Retinal pigment epithelial cell (primary cell): ENCODE data around the gene NR4A2.

Source experiments
- DNase-seq: peaks from one replicate; pipeline ENCODE4 v3.0.0-alpha.2; 2010; ENCODE audit warnings: low read depth
- H3K4me3 ChIP-seq: 2 replicates; pipeline ENCODE4 v1.5.1; 2011; ENCODE audit warnings: mild to moderate bottlenecking, low read length, control low read depth, moderate library complexity
- CTCF ChIP-seq: conservative IDR thresholded peaks from 2 replicates; pipeline ENCODE4 v1.5.1; 2011; ENCODE audit warnings: low read depth, low read length, control low read depth, inconsistent platforms

NR4A2 gene

GRCh38 chr2:156320486-156321098 is 11.9 kb downstream of the NR4A2 start:
- peak overlapping the region; percentile 48 for H3K4me3 ChIP-seq
- DNase-seq = no peak
- no peak for TF ChIP-seq CTCF

- TF ChIP-seq CTCF = peak; percentile 16
- peak overlapping the region; percentile 48 for H3K4me3 ChIP-seq
- no peak for DNase-seq
These were observed 12.6 kb downstream of the NR4A2 start for GRCh38 chr2:156319811-156320485.

DNA sequence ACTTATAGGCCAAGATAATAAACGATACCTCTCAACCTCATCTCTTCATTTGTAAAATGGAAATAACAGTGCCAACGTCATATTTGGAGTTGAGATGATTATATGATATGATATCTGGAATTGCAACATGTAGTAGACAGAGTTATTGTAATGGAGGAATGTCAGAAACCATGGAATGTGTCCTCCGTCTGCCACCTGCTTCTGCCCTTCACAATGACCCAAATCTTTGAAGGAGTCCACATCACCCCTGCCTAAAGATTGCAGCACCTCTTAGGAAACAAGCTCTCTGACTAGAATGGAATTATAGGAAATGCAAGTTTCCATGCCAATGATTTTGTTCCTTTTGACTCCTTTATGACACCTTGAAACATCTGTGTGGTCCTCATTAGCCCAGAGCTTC is 14.9 kb downstream of the NR4A2 start:
- DNase-seq = no peak
- H3K4me3 ChIP-seq = no peak overlapping the region
- TF ChIP-seq CTCF = no peak

DNA sequence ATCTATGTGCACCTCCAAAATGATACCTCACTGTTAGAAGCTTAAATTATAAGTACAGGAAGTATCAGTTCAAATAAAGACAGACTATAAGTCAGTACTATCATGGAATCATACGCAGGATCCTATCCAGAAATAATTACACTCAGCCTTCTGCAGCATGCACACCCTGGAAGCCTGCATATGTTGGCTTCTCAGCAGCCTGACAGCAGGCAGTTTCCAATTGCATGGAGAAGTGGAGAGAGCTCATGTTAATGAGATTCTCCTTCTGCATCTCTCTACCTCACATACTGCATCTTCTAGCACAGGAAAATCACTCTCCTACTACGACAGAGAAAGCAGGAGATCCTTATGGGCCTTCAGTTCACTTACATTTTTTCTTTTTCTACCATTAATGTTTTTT is 20.5 kb downstream of the NR4A2 start:
- H3K4me3 ChIP-seq = no peak overlapping the region
- DNase-seq = no peak
- no peak for TF ChIP-seq CTCF

DNA sequence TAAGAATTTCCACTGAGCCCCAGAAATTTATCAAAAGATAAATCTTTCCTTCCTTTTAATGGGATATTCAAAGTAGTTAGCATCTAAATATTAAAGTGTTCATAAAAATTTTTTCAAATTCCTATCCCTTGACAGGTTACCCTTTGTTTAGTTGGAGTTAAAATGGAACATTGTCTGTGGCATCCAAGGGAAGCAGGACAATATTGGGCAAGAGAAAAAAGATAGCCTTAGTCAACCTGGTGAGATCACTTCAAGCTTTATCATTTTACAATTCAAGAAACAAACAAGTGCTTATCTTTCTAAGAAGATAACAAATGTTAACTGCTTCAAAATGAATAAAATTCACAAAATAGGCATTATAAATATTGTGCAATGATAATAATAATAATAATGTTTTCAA is 21.7 kb downstream of the NR4A2 start:
- no peak overlapping the region for H3K4me3 ChIP-seq
- TF ChIP-seq CTCF = no peak
- no peak for DNase-seq

GRCh38 chr2:156309917-156310316 is 22.6 kb downstream of the NR4A2 start:
- DNase-seq = no peak
- no peak for TF ChIP-seq CTCF
- H3K4me3 ChIP-seq = no peak overlapping the region

- no peak for TF ChIP-seq CTCF
- no peak for DNase-seq
These were observed 23.4 kb downstream of the NR4A2 start for GRCh38 chr2:156309167-156309566.

More at GRCh38 chr2:156309167-156309566, 23.4 kb downstream of the NR4A2 start:
- no peak overlapping the region for H3K4me3 ChIP-seq
